ENCODE results near the gene RARB.

Gene RARB

GRCh38 chr3:25635038-25635437, 207.0 kb downstream of the RARB start:
- no peak for TF ChIP-seq CTCF (IDR thresholded peaks at IDR 0.05; ENCODE audit: extremely low read depth, missing control alignments)

More at GRCh38 chr3:25635038-25635437, 207.0 kb downstream of the RARB start:
- DNase-seq (ENCODE audit: low spot score) = no peak

Data from GM20000 (cell line).